T follicular helper cell (primary cell): ENCODE results near the gene ADGRL3.
"Not testable (repeated sequence)": the region's sequence is repeated elsewhere in the genome, so short reads cannot be mapped to it uniquely, and the experiment has no call there.

ENCODE experiments used
- DNase-seq: peaks from one replicate; pipeline ENCODE4 v3.0.0-alpha.2; 2020; ENCODE audit warnings: low read depth

The ADGRL3 gene

GRCh38 chr4:61753739-61754138, 553.6 kb downstream of the ADGRL3 start:
- DNase-seq, result no peak

DNA sequence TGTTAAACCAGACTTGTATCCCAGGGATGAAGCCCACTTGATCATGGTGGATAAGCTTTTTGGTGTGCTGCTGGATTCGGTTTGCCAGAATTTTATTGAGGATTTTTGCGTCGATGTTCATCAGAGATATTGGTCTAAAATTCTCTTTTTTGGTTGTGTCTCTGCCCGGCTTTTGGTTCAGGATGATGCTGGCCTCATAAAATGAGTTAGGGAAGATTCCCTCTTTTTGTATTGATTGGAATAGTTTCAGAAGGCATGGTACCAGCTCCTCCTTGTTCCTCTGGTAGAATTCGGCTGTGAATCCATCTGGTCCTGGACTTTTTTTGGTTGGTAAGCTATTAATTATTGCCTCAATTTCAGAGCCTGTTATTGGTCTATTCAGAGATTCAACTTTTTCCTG, 556.8 kb downstream of the ADGRL3 start:
- DNase-seq, result not testable (repeated sequence)

GRCh38 chr4:61757983-61758382, 557.9 kb downstream of the ADGRL3 start:
- DNase-seq, result not testable (repeated sequence)

DNA sequence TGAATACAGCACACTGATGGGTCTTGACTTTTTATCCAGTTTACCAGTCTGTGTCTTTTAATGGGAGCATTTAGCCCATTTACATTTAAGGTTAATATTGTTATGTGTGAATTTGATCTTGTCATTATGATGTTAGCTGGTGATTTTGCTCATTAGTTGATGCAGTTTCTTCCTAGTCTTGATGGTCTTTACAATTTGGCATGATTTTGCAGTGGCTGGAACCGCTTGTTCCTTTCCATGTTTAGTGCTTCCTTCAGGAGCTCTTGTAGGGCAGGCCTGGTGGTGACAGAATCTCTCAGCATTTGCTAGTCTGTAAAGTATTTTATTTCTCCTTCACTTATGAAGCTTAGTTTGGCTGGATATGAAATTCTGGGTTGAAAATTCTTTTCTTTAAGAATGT, 558.5 kb downstream of the ADGRL3 start:
- not testable (repeated sequence) for DNase-seq

- not testable (repeated sequence) for DNase-seq
Observed at GRCh38 chr4:61759245-61759644, 559.1 kb downstream of the ADGRL3 start.

DNA sequence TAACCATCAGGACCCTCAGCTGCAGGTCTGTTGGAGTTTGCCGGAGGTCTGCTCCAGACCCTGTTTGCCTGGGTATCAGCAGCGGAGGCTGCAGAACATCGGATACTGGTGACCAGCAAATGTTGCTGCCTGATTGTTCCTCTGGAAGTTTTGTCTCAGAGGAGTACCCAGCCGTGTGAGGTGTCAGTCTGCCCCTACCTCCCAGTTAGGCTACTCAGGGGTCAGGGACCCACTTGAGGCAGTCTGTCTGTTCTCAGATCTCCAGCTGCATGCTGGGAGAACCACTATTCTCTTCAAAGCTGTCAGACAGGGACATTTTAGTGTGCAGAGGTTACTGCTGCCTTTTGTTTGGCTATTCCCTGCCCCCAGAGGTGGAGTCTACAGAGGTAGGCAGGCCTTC, 559.8 kb downstream of the ADGRL3 start:
- DNase-seq, result not testable (repeated sequence)

GRCh38 chr4:61760820-61761219, 560.7 kb downstream of the ADGRL3 start:
- DNase-seq, result no peak

DNA sequence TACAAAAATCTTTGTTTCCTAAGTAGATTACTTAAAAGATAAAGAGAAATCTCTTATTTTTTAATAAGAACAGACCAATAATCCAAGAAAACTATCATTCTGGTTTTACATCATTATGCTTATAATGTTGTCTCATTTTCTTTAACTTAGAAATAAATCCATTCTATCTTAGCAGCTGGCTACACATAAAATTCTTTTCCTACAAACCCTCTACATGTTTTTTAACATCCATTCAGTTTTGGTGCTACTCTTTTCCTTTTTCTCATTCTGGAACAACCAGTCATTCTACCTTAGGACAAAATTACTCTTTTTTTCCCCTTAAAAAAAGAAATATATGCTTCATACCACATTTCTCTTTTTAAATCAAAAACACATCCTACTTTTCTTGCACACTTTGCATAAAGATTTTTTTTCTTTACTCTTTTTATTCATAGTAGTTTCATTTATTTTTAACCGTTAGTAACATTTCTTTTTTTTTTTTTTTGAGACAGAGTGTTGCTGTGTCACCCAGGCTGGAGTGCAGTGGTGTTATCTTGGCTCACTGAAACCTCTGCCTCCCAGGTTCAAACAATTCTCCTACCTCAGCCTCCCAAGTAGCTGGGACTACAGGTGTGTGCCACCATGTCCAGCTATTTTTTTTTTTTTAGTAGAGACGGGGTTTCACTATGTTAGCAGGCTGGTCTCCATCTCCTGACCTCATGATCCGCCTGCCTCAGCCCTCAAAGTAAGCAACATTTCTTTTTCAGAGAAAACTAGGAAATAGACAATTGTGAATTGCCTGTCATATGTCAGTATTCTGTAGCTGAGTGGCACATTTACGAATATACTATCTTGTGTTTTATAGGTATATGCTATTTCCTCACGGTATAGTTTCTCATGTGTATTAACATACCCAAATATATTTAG, 562.8 kb downstream of the ADGRL3 start:
- DNase-seq, result no peak

GRCh38 chr4:61763682-61764081, 563.6 kb downstream of the ADGRL3 start:
- DNase-seq, result no peak

DNA sequence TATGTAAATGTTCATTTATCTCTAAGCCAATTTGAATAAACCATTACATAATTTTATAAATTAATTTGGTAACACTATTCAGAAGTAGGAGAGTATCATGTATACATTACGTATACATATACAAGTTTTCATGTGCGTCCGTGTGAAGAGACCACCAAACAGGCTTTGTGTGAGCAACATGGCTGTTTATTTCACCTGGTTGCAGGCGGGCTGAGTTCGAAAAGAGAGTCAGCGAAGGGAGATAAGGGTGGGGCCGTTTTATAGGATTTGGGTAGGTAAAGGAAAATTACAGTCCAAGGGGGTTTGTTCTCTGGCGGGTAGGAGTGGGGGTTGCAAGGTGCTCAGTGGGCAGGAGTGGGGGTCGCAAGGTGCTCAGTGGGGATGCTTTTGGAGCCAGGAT, 564.0 kb downstream of the ADGRL3 start:
- not testable (repeated sequence) for DNase-seq

- not testable (repeated sequence) for DNase-seq
Observed at GRCh38 chr4:61769444-61770167, 569.5 kb downstream of the ADGRL3 start.

DNA sequence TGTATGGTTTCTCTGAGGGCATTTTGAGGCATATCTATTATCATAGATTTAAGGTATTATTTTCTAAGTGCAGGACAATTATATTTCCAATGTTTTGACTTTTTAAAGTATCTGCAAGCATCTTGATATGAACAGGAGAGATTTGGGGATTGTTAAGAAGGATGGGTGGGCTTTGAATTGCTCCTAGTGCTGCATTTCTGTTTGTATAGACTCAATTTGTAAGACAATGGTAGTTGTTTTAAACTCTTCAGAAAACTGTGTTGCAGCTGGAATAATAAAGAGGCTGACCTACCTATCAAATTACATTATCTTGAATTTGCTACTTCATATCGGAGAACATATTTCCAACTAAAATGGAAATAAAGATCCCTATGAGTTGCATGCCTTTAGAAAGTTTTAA, 570.3 kb downstream of the ADGRL3 start:
- no peak for DNase-seq

- DNase-seq, result no peak
Observed at GRCh38 chr4:61771056-61771455, 570.9 kb downstream of the ADGRL3 start.

DNA sequence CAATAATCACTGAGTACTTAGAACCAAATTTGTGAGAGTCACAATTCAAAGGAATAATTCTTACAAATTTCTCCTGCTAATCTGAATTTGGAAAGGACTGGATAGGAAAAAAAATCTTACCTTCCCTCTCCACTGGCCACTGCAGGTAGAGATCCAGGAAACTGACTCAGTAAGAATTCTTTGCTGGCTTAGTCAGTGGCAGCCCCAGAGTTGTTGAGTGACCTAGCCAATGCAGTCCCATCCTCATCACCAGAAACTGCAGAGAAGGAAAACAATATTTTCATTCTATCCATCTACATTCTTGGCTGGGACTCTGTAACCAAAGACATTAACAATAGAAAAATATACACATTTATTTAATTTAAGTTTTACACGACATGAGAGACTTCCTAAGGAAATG, 572.0 kb downstream of the ADGRL3 start:
- DNase-seq, result no peak

GRCh38 chr4:61773655-61774245, 573.6 kb downstream of the ADGRL3 start:
- DNase-seq, result no peak

DNA sequence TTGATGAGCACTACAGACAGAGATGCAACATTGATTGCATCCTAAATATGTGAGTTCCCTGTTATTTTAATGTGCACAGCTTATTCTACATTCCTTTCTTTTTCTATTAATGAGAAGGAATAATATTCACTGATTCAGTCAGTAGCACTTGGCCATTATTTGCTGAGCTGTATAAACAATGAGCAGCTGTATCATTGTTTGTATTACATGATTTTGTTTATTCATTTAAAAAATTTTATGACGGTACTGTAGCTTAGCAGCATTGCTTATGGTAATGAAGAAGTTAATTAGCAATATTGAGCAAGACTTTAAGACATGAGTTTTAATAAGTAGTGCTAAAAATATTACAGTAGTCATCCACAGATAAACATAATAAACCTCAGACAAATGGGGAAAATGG, 582.0 kb downstream of the ADGRL3 start:
- DNase-seq, result no peak

GRCh38 chr4:61783050-61783449, 582.9 kb downstream of the ADGRL3 start:
- no peak for DNase-seq

- DNase-seq, result no peak
Observed at GRCh38 chr4:61785761-61786160, 585.6 kb downstream of the ADGRL3 start.

DNA sequence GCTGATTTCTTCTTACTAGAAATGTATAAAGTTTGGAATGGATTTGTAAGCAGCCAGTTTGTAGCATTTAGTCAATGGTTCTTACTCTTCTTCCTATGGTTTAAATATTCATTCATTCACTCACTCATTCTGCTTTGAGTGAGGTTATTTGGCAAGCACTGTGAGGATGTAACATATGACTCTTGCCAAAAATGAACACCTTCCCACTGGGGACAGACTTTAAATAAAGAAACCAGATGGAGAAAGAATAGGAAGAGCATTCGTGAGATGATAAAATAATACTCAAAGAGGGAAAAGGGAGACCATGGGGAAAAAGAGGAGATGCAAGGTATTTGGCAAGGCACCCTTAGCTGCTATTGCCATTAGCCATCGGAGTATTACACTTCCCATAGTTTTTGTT, 586.1 kb downstream of the ADGRL3 start:
- DNase-seq, result no peak

DNA sequence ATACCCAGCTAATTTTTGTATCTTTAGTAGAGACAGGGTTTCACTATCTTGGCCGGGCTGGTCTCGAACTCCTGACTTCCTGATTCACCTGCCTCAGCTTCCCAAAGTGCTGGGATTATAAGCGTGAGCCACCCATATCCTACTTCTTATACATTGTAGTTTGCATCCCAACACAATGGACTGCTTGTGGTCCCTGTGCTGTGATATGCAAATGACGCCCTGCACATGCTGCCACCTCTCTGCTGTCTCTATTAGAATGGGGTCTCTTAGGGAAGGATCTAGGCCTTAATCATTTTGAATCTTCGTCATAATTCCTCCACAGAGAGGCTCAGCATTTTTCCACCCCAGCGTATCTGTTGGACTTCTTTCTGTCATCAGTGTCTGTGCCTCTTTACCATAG, 595.9 kb downstream of the ADGRL3 start:
- DNase-seq, result no peak

DNA sequence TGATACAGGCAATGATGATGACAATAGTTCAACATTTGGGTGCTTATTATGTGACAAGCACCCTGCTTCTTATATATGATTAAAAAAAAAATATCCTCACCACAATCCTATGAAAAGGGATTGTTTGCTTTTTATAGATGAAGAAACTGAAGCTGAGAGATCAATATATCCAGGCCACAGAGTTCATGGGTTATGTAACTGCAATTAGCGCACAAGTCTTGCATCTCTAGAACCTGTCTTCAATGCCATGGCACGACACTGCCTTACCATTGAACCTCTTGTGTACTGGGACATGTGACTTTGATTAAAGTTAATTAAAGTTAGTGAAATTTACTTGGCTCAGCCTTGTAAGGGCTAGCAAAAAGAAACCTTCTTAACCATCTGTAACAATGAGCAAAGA, 599.7 kb downstream of the ADGRL3 start:
- DNase-seq, result no peak

- no peak for DNase-seq
Observed at GRCh38 chr4:61805227-61805626, 605.1 kb downstream of the ADGRL3 start.

GRCh38 chr4:61805979-61806378, 605.9 kb downstream of the ADGRL3 start:
- no peak for DNase-seq
